HAP-1 (cell line): ENCODE results near the gene FGF12.

Experiments used
- DNase-seq, 2 experiments: peaks; one replicate each; pipeline ENCODE4 v3.0.0-alpha.2; 2016 to 2020; ENCODE audit warnings: low spot score in 2 of 2
- H3K27me3 ChIP-seq: fragments of 250-450 bp; sonication (Bioruptor Pico); 2 replicates; pipeline ENCODE4 v1.5.1; 2020; ENCODE audit warnings: low read depth, mild to moderate bottlenecking, moderate library complexity
- H3K36me3 ChIP-seq: fragments of 250-450 bp; sonication (Bioruptor Pico); replicated peaks from 2 replicates; pipeline ENCODE4 v1.5.1; 2020; ENCODE audit warnings: mild to moderate bottlenecking
- H3K4me1 ChIP-seq: fragments of 250-450 bp; sonication (Bioruptor Pico); 2 replicates; pipeline ENCODE4 v1.5.1; 2020; ENCODE audit warnings: mild to moderate bottlenecking
- H3K4me3 ChIP-seq: fragments of 250-450 bp; sonication (Bioruptor Pico); 2 replicates; pipeline ENCODE4 v1.5.1; 2020; ENCODE audit warnings: mild to moderate bottlenecking, moderate library complexity
- H3K9me3 ChIP-seq: fragments of 250-450 bp; sonication (Bioruptor Pico); 2 replicates; pipeline ENCODE4 v1.5.1; 2020; ENCODE audit warnings: mild to moderate bottlenecking, moderate library complexity
- in situ Hi-C: fragments of 300-500 bp; cut with MboI; formaldehyde crosslinking; loops from 3 replicates; pipeline ENCODE4 v1.14.3; 2020; ENCODE audit warnings: low sequenced_read_pairs, inconsistent platforms, mixed read lengths

Gene FGF12

DNA sequence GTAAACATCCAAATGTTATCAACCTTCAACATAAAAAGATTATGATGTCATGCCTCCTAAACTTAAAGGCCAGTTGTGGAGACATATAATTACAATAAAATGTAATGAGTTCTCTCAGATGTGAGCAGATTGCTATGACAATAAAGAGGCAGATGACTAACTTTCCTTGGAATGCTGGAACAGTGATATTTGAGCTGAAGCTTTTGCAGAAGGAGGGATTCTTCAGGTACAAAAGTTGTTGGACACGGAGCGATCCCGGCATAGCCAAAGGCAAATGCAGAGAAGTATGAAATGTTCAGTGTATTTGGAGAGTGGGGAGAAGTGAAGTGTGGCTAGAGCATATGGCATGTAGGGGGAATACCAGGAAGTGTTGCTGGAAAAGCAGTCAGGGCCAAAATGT lies 520.1 kb downstream of the FGF12 start:
- no peaks in the 10 kb centered on the region for H3K9me3 ChIP-seq
- no peaks in the 10 kb centered on the region for H3K27me3 ChIP-seq
- in situ Hi-C loops = no loop called here
- H3K36me3 ChIP-seq = no peaks in the 10 kb centered on the region
- H3K4me1 ChIP-seq = no peaks in the 10 kb centered on the region
- no peak overlapping the region for H3K4me3 ChIP-seq
- no peak for DNase-seq

DNA sequence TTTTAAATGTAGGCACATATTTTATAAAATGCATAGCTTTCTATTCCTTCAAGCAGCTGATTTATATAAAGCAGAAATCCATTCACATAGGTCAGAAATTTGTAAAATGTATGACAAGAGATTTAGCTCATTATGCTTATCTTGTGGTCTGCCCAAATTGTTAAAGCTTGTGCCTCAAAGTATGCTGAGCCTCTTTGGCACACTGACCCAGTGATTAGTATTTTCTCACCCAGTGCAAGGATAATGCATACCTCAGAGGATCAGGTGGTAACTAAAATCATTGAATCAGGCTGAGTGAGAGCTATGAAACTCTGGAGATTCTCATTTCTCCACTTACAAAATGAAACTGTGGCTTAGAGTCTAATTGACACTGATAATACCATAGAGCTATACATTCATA lies 533.3 kb downstream of the FGF12 start:
- no peak for DNase-seq
- Histone ChIP-seq H3K9me3 (no peaks in the 10 kb centered on the region), H3K36me3 (no peaks in the 10 kb centered on the region), H3K4me3 (no peak overlapping the region), H3K4me1 (no peaks in the 10 kb centered on the region), H3K27me3 (no peaks in the 10 kb centered on the region)
- in situ Hi-C loops = no loop called here

DNA sequence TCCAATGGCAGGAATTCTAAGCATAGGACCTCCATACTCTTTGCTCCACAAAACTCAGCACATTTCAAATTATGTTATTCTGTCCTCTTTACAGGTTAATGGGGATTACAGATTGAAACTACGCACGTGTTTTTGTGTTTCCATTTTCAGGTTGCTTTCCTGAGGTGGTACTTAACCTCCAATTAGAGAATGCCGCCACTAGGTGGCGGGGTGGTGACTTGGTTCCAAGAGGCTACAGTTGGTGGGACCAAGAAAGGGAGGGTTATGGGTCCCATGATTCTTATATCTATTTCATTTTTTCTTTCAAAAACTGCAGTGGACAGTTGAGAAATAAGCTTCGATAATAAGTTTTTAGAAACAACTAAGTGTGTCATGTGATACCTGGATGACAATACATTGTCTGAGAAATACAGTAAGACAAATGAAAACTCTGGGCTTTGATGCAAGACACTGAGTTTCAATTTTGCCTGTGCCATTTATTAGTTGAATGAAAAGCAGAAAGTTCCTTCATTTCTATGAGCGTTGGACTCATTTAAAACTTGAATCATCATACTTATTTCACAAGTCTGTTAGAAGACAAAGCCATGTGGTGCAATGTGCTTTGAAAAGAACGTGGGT lies 539.0 kb downstream of the FGF12 start:
- no peaks in the 10 kb centered on the region for H3K36me3 ChIP-seq
- in situ Hi-C loops = no loop called here
- H3K9me3 ChIP-seq = no peaks in the 10 kb centered on the region
- DNase-seq = peak; percentile 55 to 78
- H3K27me3 ChIP-seq = no peaks in the 10 kb centered on the region
- H3K4me1 ChIP-seq = no peaks in the 10 kb centered on the region; the same call in 1 of the 2 replicates
- H3K4me3 ChIP-seq = no peak overlapping the region

DNA sequence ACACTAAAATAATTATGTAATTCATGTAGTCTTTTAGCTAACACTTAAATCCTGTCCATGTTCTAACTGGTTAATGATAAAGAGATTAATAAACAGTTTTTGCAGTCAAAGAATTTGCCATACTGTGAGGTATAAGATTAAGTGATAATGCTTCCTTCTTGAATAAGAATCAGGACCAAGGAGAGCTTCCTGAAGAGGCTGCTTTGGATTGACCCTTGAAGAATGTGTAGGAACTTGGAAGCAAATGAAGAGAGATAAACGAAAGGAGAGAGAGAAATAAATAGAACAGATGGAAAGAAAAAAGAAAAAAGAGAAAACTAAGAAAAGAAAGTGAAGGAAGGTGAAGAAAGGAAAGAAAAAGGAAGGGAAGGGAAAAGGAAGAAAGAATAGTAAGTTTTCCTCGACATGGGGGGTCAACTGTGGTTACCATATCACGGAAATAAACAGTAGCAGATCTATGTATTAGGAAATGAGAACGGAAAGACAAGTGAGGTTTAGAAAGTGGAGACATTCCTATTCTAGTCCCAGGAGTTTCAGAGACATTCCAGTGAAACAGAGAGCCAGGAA lies 539.8 kb downstream of the FGF12 start:
- Histone ChIP-seq H3K4me3 (no peak overlapping the region), H3K4me1 (no peaks in the 10 kb centered on the region; the same call in 1 of the 2 replicates), H3K36me3 (no peaks in the 10 kb centered on the region), H3K27me3 (no peaks in the 10 kb centered on the region), H3K9me3 (no peaks in the 10 kb centered on the region)
- DNase-seq = no peak
- in situ Hi-C loops = no loop called here

DNA sequence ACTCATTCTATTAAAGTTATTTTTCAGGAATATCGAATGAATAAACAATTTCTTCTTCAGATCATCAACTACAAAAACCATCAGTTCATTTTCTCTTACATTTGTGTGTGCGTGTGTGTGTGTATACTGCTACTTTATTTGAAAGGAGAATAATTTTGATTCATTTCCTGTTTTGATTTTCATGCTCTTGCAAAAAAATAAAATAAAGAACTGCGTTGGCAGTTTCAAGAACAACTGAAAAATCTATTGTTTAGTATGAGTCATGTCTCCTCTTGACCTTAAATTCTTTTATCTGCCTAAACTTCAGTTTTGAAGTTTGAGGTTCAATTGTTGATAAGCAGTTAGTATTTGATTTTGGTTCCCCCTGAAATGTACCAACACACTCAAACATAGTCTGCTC lies 540.8 kb downstream of the FGF12 start:
- no peaks in the 10 kb centered on the region; the same call in 1 of the 2 replicates for H3K4me1 ChIP-seq
- no peak for DNase-seq
- in situ Hi-C loops = no loop called here
- no peak overlapping the region for H3K4me3 ChIP-seq
- H3K9me3 ChIP-seq = no peaks in the 10 kb centered on the region
- H3K27me3 ChIP-seq = no peaks in the 10 kb centered on the region
- H3K36me3 ChIP-seq = no peaks in the 10 kb centered on the region

DNA sequence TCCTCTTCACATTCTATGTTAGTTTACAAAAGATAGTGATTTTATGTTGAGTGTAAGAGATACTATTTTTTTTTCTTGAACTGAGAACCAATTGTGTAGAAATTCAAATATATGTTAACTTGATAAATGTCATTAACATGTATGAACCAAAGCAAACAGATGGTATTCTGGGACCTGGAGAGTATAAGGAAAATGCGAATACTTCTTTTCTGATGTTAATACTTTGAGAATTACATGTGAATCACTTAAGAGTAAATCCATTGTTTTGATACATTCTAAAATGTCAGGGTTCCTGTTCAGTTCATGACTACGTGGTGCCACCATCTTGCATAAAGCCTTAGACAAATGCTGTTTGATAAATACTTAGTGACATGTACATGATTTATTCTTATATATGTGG lies 541.3 kb downstream of the FGF12 start:
- H3K36me3 ChIP-seq = no peaks in the 10 kb centered on the region
- no peaks in the 10 kb centered on the region for H3K27me3 ChIP-seq
- no peaks in the 10 kb centered on the region for H3K9me3 ChIP-seq
- in situ Hi-C loops = no loop called here
- no peak overlapping the region for H3K4me3 ChIP-seq
- DNase-seq = peak; percentile 12 to 68
- H3K4me1 ChIP-seq = no peaks in the 10 kb centered on the region; the same call in 1 of the 2 replicates

DNA sequence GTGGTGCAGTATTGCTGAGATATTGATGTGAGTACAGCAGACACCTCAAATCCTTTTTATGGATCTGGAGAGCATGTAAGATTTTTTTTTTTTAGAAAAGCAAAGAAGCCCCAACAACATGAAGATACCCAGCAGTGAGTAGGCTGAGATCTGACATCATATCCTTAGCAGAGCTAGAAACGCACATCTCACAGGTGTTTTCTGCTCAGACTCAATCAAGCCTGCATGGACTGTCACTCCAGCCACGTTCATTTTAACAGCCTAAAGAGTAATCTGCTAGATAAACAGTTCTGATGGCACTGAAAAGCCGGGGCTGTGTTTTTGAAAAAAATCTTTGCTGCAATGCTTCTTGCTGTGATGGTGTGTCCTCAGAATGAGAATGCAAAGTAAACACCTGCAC lies 544.2 kb downstream of the FGF12 start:
- no peaks in the 10 kb centered on the region for H3K27me3 ChIP-seq
- H3K4me1 ChIP-seq = no peaks in the 10 kb centered on the region; the same call in 1 of the 2 replicates
- no peaks in the 10 kb centered on the region for H3K9me3 ChIP-seq
- in situ Hi-C loops = no loop called here
- H3K36me3 ChIP-seq = no peaks in the 10 kb centered on the region
- no peak overlapping the region for H3K4me3 ChIP-seq
- no peak for DNase-seq

DNA sequence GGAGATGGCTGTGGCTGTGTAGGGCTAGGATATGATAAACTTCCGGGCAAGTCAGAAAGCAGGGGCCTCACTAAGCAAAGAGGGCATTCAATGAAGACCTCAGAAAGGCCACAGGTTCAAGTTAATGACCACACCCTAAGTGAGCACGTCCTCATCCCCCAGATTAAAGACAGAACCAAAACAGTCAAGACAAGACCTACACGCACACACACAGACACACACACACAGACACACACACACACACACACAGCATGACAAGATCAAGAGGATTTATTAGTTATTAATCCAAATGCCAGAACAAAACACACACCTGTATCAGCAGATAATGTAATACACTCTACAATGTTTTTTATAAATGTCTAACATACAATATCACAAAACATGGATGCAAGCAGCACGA lies 546.2 kb downstream of the FGF12 start:
- in situ Hi-C loops = no loop called here
- DNase-seq = no peak

DNA sequence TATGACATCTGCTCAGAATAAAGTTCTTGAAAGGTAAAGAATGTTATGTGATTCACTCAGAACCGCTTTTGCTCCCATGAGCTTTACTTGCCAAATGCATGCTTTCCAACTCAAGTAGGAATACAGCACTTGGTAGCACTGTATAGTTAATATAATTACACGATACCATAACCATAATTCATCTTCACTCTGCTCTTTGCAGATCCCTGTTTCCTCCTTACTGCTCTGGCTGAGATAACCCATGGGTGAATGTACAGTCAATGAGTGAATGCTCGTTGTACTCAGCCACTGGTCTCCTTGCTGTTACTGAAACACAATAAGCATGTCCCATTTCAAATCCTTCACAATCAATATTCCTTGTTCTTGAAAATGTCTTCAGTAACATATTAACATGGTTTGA lies 550.0 kb downstream of the FGF12 start:
- Histone ChIP-seq H3K4me1 (no peaks in the 10 kb centered on the region), H3K36me3 (no peaks in the 10 kb centered on the region), H3K4me3 (no peak overlapping the region), H3K27me3 (no peaks in the 10 kb centered on the region), H3K9me3 (no peaks in the 10 kb centered on the region)
- in situ Hi-C loops = no loop called here
- no peak for DNase-seq

More for the DNA sequence above, 546.2 kb downstream of the FGF12 start:
- Histone ChIP-seq H3K4me1 (no peaks in the 10 kb centered on the region; the same call in 1 of the 2 replicates), H3K9me3 (no peaks in the 10 kb centered on the region), H3K36me3 (no peaks in the 10 kb centered on the region), H3K4me3 (no peak overlapping the region), H3K27me3 (no peaks in the 10 kb centered on the region)

DNA sequence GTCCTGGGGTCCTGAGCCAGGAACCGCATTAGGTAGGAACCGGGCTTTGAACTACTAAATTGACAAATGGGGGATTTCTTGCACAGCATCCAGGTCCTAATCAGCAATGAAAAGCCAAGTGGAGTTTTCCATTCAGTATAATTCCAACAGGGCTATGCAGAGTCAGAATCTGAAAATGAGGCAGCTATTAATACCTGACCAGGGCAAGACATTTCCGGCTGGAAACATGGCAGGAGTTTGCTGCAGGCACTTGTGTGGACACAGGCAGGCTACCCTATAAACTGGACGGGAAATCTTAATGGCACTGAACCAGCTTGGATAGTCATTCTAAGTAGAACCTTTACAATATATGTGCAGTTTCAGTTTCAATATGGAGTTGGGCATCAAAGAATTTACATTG lies 553.1 kb downstream of the FGF12 start:
- DNase-seq = no peak
- no peaks in the 10 kb centered on the region for H3K4me1 ChIP-seq
- no peak overlapping the region for H3K4me3 ChIP-seq
- H3K36me3 ChIP-seq = no peaks in the 10 kb centered on the region
- no peaks in the 10 kb centered on the region for H3K27me3 ChIP-seq
- no peaks in the 10 kb centered on the region for H3K9me3 ChIP-seq
- in situ Hi-C loops = no loop called here

DNA sequence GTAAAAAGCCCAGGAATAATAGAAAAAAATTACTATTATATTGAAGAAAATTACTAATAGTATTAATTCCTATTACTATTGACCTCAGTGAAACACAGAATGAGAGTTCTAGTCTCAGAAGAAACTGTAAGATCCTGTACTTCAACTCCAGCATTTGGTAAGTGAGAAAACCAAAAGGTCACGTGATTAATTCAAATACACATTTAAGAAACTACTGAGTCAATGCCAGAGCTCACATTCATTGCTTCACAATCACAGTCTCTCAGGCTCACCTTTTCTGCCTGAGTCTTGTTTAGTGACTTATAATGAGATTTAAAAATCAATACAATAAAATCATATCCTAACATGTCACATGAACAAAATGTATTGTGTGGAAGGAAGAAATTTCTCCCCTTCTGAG lies 556.1 kb downstream of the FGF12 start:
- in situ Hi-C loops = no loop called here
- no peaks in the 10 kb centered on the region for H3K27me3 ChIP-seq
- H3K4me3 ChIP-seq = no peak overlapping the region
- no peaks in the 10 kb centered on the region for H3K9me3 ChIP-seq
- H3K4me1 ChIP-seq = no peaks in the 10 kb centered on the region
- H3K36me3 ChIP-seq = no peaks in the 10 kb centered on the region
- DNase-seq = no peak

DNA sequence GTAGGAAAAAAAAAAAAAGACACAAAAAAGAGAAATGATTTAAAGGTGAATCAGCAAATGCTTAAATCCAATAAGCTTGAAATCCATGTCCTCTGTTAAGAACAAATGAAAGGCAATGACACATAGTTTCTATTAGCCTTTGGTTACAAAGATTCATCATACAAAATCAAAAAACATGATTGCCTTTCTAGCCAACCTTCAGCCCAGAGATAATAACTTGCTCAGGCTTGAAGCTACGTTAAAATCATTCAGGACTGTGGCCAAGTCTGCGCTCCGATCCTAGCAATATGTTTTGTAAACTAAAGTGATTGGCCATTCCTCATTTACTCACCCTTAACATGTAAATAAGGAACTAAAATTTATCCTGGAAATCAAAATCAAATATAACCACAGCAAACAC lies 556.7 kb downstream of the FGF12 start:
- Histone ChIP-seq H3K4me1 (no peaks in the 10 kb centered on the region), H3K4me3 (no peak overlapping the region), H3K36me3 (no peaks in the 10 kb centered on the region), H3K9me3 (no peaks in the 10 kb centered on the region), H3K27me3 (no peaks in the 10 kb centered on the region)
- no peak for DNase-seq
- in situ Hi-C loops = no loop called here

DNA sequence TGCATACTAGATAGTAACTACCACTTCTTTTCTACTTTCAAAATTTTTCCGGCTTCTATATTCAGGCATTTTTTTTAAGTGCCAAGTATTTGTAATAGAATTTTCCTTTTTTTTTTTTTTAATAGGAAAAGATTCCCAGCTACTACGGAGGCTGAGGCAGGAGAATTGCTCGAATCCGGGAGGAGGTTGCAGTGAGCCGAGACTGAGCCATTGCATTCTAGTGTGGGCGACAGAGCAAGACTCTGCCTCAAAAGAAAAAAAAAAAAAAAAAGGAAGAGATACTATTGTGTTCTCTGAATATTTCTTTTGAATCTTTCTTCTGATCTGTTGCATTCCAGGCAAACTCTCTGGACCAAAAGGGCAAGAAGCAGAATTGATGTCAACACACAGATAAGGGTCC lies 557.3 kb downstream of the FGF12 start:
- DNase-seq = no peak
- in situ Hi-C loops = no loop called here
- no peak overlapping the region for H3K4me3 ChIP-seq
- H3K27me3 ChIP-seq = no peaks in the 10 kb centered on the region
- no peaks in the 10 kb centered on the region for H3K9me3 ChIP-seq
- H3K36me3 ChIP-seq = no peaks in the 10 kb centered on the region
- no peaks in the 10 kb centered on the region for H3K4me1 ChIP-seq

DNA sequence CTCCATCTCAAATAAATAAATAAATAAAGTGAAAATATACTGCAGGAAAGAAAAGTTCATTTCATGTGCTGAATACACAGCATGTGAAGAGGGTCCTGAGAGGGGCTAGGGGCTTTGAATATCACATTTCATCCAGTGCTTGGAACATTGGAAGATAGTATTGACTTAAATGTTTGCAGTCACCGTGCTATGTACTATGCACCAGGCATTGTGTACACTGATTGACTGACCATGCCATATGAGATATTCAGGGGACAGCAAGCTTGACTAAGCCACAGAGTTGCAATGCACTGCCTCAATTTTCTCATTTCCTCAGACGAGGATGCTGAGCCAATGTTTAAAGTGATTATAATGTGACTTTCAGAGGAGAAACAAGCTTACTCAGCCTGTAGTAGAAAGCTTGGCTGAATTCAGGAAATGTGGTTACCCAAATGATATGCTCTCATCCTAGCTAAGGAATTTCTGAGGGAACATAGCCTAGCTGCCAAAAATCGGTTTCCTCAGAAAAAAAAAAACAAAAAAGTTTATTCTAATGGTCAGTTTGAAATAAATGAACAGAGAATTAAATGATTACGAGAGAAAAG lies 557.9 kb downstream of the FGF12 start:
- Histone ChIP-seq H3K27me3 (no peaks in the 10 kb centered on the region), H3K9me3 (no peaks in the 10 kb centered on the region), H3K36me3 (no peaks in the 10 kb centered on the region), H3K4me1 (no peaks in the 10 kb centered on the region), H3K4me3 (no peak overlapping the region)
- DNase-seq = no peak
- in situ Hi-C loops = no loop called here
